Ovary (tissue), 3 donors: ENCODE data around the gene GUCY1A2.

Experiments
- CTCF ChIP-seq, 3 donors: fragments of 450-650 bp in 2 of 3; fragments of 200-600 bp in 1 of 3; IDR thresholded peaks; one replicate each; pipeline versions ENCODE4 v1.5.1 to v1.8.0; 2016 to 2022; ENCODE audit warnings: antibody characterized with exemption in 3 of 3, mild to moderate bottlenecking in 1 of 3
- EP300 ChIP-seq: sonication (generic); formaldehyde crosslinking; IDR thresholded peaks from one replicate; pipeline ENCODE4 v1.6.1; 2017; ENCODE audit warnings: antibody characterized with exemption
- POLR2A ChIP-seq: fragments of 450-650 bp; IDR thresholded peaks from one replicate; pipeline ENCODE4 v1.6.1; 2017; ENCODE audit warnings: antibody characterized with exemption, mild to moderate bottlenecking, moderate library complexity
- donor health status: DM: no; HTN: no; CAD: no.

- TF ChIP-seq CTCF (IDR thresholded peaks at IDR 0.05), result no peak
- no peak for TF ChIP-seq POLR2A
- TF ChIP-seq EP300, result no peak
These were observed 272.3 kb downstream of the GUCY1A2 start for GRCh38 chr11:106745941-106746340.
